Body of pancreas (tissue), 4 donors: ENCODE measurements around the gene MPDU1. TPM values are rescaled to one million over a fixed set of nuclear protein-coding genes. Genes with fewer than 3 reads are reported as not detected.

Experiments used
- ATAC-seq: fragments of 150-250 bp; one replicate; pipeline ENCODE4 v1.9.1; 2016
- DNase-seq, 4 donors: peaks; one replicate each; pipeline ENCODE4 v3.0.0-alpha.2; 2019
- H3K27ac ChIP-seq, 4 donors: fragments of 200-600 bp; sonication (generic); 1 replicate in 3 of 4; 2 replicates in 1 of 4; pipeline versions ENCODE4 v1.5.1 to v1.6.1; 2016 to 2019; ENCODE audit warnings: mild to moderate bottlenecking in 1 of 4, mixed read lengths in 1 of 4, moderate library complexity in 1 of 4
- H3K27me3 ChIP-seq, 2 donors: fragments of 200-600 bp; sonication (generic); one replicate each; pipeline ENCODE4 v1.6.0; 2016; ENCODE audit warnings: mild to moderate bottlenecking in 1 of 2
- H3K36me3 ChIP-seq, 2 donors: fragments of 200-600 bp; sonication (generic); replicated peaks in 1 of 2; 2 replicates each; pipeline ENCODE4 v1.5.1; 2016; ENCODE audit warnings: low read depth in 2 of 2; ENCODE audit not compliant: insufficient read depth in 1 of 2
- H3K4me1 ChIP-seq: fragments of 200-600 bp; sonication (generic); one replicate; pipeline ENCODE4 v1.6.0; 2016
- H3K4me3 ChIP-seq, 2 donors: fragments of 200-600 bp; sonication (generic); 1 replicate in 1 of 2; 2 replicates in 1 of 2; pipeline ENCODE4 v1.5.1; 2016 to 2019
- H3K9me3 ChIP-seq, 3 donors: fragments of 200-600 bp; sonication (generic); 1 replicate in 2 of 3; 2 replicates in 1 of 3; pipeline ENCODE4 v1.5.1; 2016
- POLR2A ChIP-seq, 3 donors: fragments of 450-650 bp; IDR thresholded peaks; one replicate each; pipeline ENCODE4 v1.6.1; 2016; ENCODE audit warnings: antibody characterized with exemption in 3 of 3, mild to moderate bottlenecking in 2 of 3
- WGBS, 2 donors: methylation state at CpG; one replicate each; pipeline ENCODE4 v1.1.5; 2017; 5-methylcytosine and 5-hydroxymethylcytosine counted together
- intact Hi-C: fragments of 100-400 bp; cut with DNase I; formaldehyde crosslinking; loops from one replicate; pipeline ENCODE4 v1.15.1; 2023
- total RNA-seq, 2 donors: library from RNA; depleted of rRNA; stranded (reverse); fragments of >200 nt; gene quantifications; one replicate each; pipeline ENCODE4 v1.1.0, GENCODE V29; 2016
- TF ChIP-seq, protein P1 (sequence below), 7 experiments: fragments of 450-650 bp in 4 of 7; fragments of 200-600 bp in 3 of 7; sonication (generic) in 3 of 7; IDR thresholded peaks; one replicate each; pipeline ENCODE4 v1.5.1; 2016 to 2019; ENCODE audit warnings: antibody characterized with exemption in 7 of 7

The MPDU1 gene
- total RNA-seq, 2 donors from 2014 or later = 27.0 to 37.6 TPM

DNA sequence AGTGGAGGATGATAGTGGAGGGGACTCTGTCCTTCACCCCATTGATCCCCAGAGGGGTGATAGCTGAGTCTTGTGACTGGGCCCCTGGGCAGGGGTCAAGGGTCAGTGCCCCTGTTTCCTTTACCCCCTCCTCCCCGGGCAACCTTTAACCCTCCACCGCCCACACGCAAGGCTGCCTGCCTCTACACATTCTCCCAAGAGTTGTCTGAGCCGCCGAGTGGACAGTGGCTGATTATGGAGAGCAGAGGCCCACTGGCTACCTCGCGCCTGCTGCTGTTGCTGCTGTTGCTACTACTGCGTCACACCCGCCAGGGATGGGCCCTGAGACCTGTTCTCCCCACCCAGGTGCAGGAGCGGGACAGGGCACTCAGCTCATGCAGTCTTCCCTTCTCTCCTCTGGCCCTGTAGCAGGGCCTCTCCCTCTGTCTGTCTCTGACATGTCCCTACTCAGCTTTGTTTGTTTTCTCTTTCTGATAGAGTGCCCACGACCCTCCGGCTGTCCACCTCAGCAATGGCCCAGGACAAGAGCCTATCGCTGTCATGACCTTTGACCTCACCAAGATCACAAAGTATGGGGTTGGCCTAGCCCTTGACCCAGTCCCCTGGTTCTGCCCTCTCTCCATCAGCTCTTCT is 46.4 kb downstream of the MPDU1 start, which contains the start of gene SHBG:
TSS of gene SHBG (plus strand) at position 197 of the 633 bp plus-strand sequence. CDS start at position 235, 38 bp downstream.
- H3K4me1 ChIP-seq = peaks cover 35% of the 10 kb centered on the region
- no peak within 1 kb of the TSS for H3K27ac ChIP-seq
- H3K27me3 ChIP-seq = no peaks in the 10 kb centered on the region
- no peaks in the 10 kb centered on the region for H3K9me3 ChIP-seq
- H3K36me3 ChIP-seq = no peaks in the 10 kb centered on the region
- ATAC-seq (no peak), DNase-seq (no peak)
- no peak for TF ChIP-seq POLR2A (IDR thresholded peaks at IDR 0.05)
- TF ChIP-seq, protein P1, sequence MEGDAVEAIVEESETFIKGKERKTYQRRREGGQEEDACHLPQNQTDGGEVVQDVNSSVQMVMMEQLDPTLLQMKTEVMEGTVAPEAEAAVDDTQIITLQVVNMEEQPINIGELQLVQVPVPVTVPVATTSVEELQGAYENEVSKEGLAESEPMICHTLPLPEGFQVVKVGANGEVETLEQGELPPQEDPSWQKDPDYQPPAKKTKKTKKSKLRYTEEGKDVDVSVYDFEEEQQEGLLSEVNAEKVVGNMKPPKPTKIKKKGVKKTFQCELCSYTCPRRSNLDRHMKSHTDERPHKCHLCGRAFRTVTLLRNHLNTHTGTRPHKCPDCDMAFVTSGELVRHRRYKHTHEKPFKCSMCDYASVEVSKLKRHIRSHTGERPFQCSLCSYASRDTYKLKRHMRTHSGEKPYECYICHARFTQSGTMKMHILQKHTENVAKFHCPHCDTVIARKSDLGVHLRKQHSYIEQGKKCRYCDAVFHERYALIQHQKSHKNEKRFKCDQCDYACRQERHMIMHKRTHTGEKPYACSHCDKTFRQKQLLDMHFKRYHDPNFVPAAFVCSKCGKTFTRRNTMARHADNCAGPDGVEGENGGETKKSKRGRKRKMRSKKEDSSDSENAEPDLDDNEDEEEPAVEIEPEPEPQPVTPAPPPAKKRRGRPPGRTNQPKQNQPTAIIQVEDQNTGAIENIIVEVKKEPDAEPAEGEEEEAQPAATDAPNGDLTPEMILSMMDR (IDR thresholded peaks at IDR 0.05) = no peak
- intact Hi-C loops = no loop called here
- WGBS, 2 donors = 73 to 79% methylated on average over 13 of the region's 13 CpGs
- H3K4me3 ChIP-seq = no peak within 1 kb of the TSS

DNA sequence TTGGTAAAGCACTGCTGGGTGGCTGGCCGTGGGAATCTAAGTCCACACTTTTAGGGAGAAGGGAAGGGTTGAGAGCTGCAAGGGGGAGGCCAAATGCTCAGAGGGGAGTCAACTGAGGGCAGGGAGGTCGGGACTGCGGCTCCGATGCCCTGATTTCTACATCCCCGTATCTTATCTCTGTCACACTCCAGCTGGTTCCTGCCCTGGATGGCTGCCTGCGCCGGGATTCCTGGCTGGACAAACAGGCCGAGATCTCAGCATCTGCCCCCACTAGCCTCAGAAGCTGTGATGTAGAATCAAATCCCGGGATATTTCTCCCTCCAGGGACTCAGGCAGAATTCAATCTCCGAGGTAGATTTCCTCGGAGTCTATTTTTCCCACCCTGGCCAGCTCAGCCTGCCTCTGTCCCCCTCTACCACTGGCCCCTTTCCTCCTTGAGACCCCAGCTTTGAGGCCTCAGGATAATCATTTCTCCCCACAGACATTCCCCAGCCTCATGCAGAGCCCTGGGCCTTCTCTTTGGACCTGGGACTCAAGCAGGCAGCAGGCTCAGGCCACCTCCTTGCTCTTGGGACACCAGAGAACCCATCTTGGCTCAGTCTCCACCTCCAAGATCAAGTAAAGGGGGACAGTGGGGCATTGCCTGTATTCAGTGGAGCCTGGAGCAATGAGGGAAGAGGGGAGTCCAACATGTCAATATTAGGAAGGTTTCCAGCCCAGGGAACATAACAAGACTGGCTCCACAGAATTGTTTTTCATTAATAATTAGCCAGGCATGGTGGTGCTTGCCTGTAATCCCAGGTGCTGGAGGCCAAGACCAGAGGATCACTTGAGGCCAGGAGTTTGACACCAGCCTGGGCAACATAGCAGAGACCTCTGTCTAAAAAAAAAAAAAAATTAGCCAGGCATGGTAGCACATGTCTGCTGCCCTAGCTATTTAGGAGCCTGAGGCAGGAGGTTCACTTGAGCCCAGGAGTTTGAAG is 48.0 kb downstream of the MPDU1 start:
- intact Hi-C loops = no loop called here
- Histone ChIP-seq H3K9me3 (no peaks in the 10 kb centered on the region), H3K27ac (no peak overlapping the region), H3K4me1 (peaks cover 23% of the 10 kb centered on the region), H3K36me3 (no peaks in the 10 kb centered on the region), H3K4me3 (no peak overlapping the region), H3K27me3 (no peaks in the 10 kb centered on the region)
- TF ChIP-seq, protein P1 (IDR thresholded peaks at IDR 0.05) = no peak
- TF ChIP-seq POLR2A (IDR thresholded peaks at IDR 0.05) = no peak
- peak in 1 of 4 donors; percentile 23 for DNase-seq
- 43 to 63% methylated on average over 3 to 11 of the region's 11 CpGs for WGBS, 2 donors
- no peak for ATAC-seq

DNA sequence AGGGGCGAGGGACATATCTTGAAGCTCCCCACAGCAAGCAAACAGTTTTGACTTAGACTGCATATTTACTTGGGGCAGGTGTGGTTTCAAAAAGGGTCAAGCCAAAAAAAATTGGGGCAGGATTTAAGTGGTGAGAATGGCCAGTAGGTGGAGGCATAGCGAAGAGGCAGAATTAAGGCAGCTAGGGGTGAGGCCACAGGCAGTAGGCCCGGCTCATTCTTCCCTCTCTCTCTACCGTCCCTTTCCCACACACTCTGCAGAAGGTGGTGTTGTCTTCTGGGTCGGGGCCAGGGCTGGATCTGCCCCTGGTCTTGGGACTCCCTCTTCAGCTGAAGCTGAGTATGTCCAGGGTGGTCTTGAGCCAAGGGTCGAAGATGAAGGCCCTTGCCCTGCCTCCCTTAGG is 48.8 kb downstream of the MPDU1 start:
- DNase-seq = peak; percentile 34 to 52 (median 44)
- no peaks in the 10 kb centered on the region for H3K9me3 ChIP-seq
- H3K27ac ChIP-seq = peak overlapping the region in 3 of 4 donors; percentile 2 to 23 (median 4)
- intact Hi-C loops = no loop called here
- no peaks in the 10 kb centered on the region for H3K27me3 ChIP-seq
- no peaks in the 10 kb centered on the region for H3K36me3 ChIP-seq
- TF ChIP-seq, protein P1 (IDR thresholded peaks at IDR 0.05) = peak in 6 of 7 experiments; percentile 40 to 74 (median 52)
- no peak for TF ChIP-seq POLR2A (IDR thresholded peaks at IDR 0.05)
- H3K4me1 ChIP-seq = peaks cover 22% of the 10 kb centered on the region
- H3K4me3 ChIP-seq = no peak overlapping the region
- no peak for ATAC-seq
- WGBS, 2 donors = 44 to 51% methylated on average over 6 of the region's 6 CpGs

DNA sequence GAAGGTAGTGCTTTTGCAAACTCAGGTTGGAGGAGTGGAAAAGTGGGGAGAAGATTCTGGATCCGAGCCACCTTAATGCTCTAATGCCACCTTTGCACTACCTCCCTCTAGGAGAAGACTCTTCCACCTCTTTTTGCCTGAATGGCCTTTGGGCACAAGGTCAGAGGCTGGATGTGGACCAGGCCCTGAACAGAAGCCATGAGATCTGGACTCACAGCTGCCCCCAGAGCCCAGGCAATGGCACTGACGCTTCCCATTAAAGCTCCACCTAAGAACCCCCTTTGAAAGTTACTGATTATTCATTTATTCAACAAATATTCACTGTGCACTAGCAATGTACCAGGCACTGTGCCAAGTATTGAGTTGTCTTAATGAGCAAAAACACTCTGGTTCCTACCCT is 49.4 kb downstream of the MPDU1 start:
- no peak for TF ChIP-seq POLR2A (IDR thresholded peaks at IDR 0.05)
- TF ChIP-seq, protein P1 (IDR thresholded peaks at IDR 0.05) = no peak
- peak; percentile 26 for ATAC-seq
- peak overlapping the region in 3 of 4 donors; percentile 2 to 23 (median 4) for H3K27ac ChIP-seq
- DNase-seq = peak in 1 of 4 donors; percentile 36
- no peaks in the 10 kb centered on the region for H3K9me3 ChIP-seq
- intact Hi-C loops = no loop called here
- no peak overlapping the region for H3K4me3 ChIP-seq
- H3K27me3 ChIP-seq = no peaks in the 10 kb centered on the region
- peaks cover 22% of the 10 kb centered on the region for H3K4me1 ChIP-seq
- WGBS, 2 donors = 66 to 71% methylated on average over 2 of the region's 2 CpGs
- H3K36me3 ChIP-seq = no peaks in the 10 kb centered on the region
